ENCODE measurements around the gene TNRC6A. TPM values are rescaled to one million over a fixed set of nuclear protein-coding genes. Genes with fewer than 3 reads are reported as not detected.
A peak's percentile ranks its signal among the peaks of the same experiment; 100 is the strongest.

Gene TNRC6A
- total and polyA plus RNA-seq, 2 of the 13 experiments (the other 11 are each of a cell fraction or from before 2014, with no cell fraction given), result 30.9 to 43.6 TPM

- TF ChIP-seq FOXJ3 (CRISPR knock-in tag; IDR thresholded peaks at IDR 0.05; ENCODE audit: borderline replicate concordance), result no peak
- 0 out of 2 replicates have a peak, but pooled peaks have one; percentile 52 for TF ChIP-seq MXD4 (CRISPR knock-in tag; IDR thresholded peaks at IDR 0.05)
- no peak for TF ChIP-seq PTBP1 (IDR thresholded peaks at IDR 0.05; ENCODE audit: low read depth, low read length, poor library complexity, severe bottlenecking)
- peak; percentile 91 for TF ChIP-seq ZNF512 (CRISPR knock-in tag; IDR thresholded peaks at IDR 0.05)
- peak; percentile 77 for TF ChIP-seq POLR2G (IDR thresholded peaks at IDR 0.05; ENCODE audit: low read depth, low read length)
- no peak for TF ChIP-seq ZSCAN25 (CRISPR knock-in tag; IDR thresholded peaks at IDR 0.05)
- peak; percentile 1 for TF ChIP-seq CCAR2 (optimal IDR thresholded peaks at IDR 0.05; ENCODE audit: low read depth, low read length)
- TF ChIP-seq RNF2 (conservative IDR thresholded peaks at IDR 0.05; ENCODE audit: low read depth), result no peak
- TF ChIP-seq TFAP4 (IDR thresholded peaks at IDR 0.05; ENCODE audit: borderline replicate concordance, low read depth), result peak; percentile 56; the same call in 1 of the 2 replicates
- TF ChIP-seq ZNF772 (CRISPR knock-in tag; IDR thresholded peaks at IDR 0.05), result peak; percentile 68; the same call in 1 of the 2 replicates
- peak; percentile 47; the same call in 1 of the 2 replicates for TF ChIP-seq YEATS4 (CRISPR knock-in tag; IDR thresholded peaks at IDR 0.05; ENCODE audit: borderline replicate concordance)
- no peak for TF ChIP-seq ZNF720 (CRISPR knock-in tag; IDR thresholded peaks at IDR 0.05)
- TF ChIP-seq HNF4G (IDR thresholded peaks at IDR 0.05; ENCODE audit: borderline replicate concordance, low read depth, low read length), result peak; percentile 79
- peak; percentile 78; the same call in 1 of the 2 replicates for TF ChIP-seq HNF4G (CRISPR knock-in tag; IDR thresholded peaks at IDR 0.05; ENCODE audit: borderline replicate concordance, low read depth)
- peak; percentile 49; the same call in 1 of the 2 replicates for TF ChIP-seq ELF1 (CRISPR knock-in tag; IDR thresholded peaks at IDR 0.05)
- TF ChIP-seq ZNF547 (CRISPR knock-in tag; IDR thresholded peaks at IDR 0.05), result no peak
- TF ChIP-seq HNF4A (CRISPR knock-in tag; IDR thresholded peaks at IDR 0.05), result peak; percentile 87
- TF ChIP-seq ZNF670 (CRISPR knock-in tag; IDR thresholded peaks at IDR 0.05; ENCODE audit: borderline replicate concordance), result no peak
- 0 out of 2 replicates have a peak, but pooled peaks have one; percentile 30 for TF ChIP-seq SIN3A (IDR thresholded peaks at IDR 0.05; ENCODE audit: borderline replicate concordance, low read depth, low read length)
- TF ChIP-seq ZBTB34 (CRISPR knock-in tag; IDR thresholded peaks at IDR 0.05), result no peak; the same call in 1 of the 2 replicates
- no peak for TF ChIP-seq ZSCAN29 (CRISPR knock-in tag; conservative IDR thresholded peaks at IDR 0.05)
- 0 out of 2 replicates have a peak, but pooled peaks have one; percentile 18 for TF ChIP-seq NFYC (CRISPR knock-in tag; IDR thresholded peaks at IDR 0.05)
- peak; percentile 49; the same call in 1 of the 2 replicates for TF ChIP-seq HNF1B (CRISPR knock-in tag; IDR thresholded peaks at IDR 0.05)
- TF ChIP-seq NRL (CRISPR knock-in tag; IDR thresholded peaks at IDR 0.05; ENCODE audit: borderline replicate concordance), result peak; percentile 19; the same call in 1 of the 2 replicates
- no peak; the same call in 1 of the 2 replicates for TF ChIP-seq SOX5 (CRISPR knock-in tag; IDR thresholded peaks at IDR 0.05; ENCODE audit: borderline replicate concordance)
These were observed 116.5 kb downstream of the TNRC6A start, which contains the start of gene SLC5A11 (continued) for GRCh38 chr16:24845726-24846547.
